ENCODE measurements around the gene KLHL8. TPM values are rescaled to one million over a fixed set of nuclear protein-coding genes. Genes with fewer than 3 reads are reported as not detected.

Gene KLHL8
- total RNA-seq, 4 donors from 2014 or later, result 6.2 to 11.5 (median 8.3) TPM

DNA sequence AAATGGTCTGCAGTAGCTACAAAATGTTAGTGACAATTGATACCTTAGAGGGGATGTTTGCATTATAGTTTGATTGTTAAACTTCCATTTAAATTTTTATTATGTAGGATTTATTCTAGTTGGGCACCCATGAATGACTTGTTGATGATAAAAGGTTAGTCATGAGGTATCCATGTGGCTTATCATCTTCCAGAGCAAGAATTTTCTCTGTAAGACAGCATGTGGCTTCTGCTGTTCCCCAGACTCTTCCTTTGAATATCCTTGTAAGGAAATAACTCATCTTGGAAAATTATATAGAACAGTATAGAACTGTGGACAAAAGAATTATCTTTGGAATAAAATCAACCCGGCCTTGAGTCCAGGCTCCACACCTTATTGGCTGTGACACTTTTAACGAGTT, 40.1 kb upstream of the KLHL8 start:
- no peak overlapping the region for H3K4me3 ChIP-seq (ENCODE audit: low read depth, poor library complexity, severe bottlenecking)
- intact Hi-C loops (cut with DNase I; ENCODE audit: low total_unique reads), result loop anchor here (10.0 kb wide), 1 partner anchor 584 kb away; no protein-coding TSS in a partner anchor
- 94 to 95% methylated on average over 2 of the region's 2 CpGs for WGBS, 2 donors
- DNase-seq (ENCODE audit: low spot score in 2 of 2), result no peak
- TF ChIP-seq POLR2A (IDR thresholded peaks at IDR 0.05), result no peak
- TF ChIP-seq, protein P1, sequence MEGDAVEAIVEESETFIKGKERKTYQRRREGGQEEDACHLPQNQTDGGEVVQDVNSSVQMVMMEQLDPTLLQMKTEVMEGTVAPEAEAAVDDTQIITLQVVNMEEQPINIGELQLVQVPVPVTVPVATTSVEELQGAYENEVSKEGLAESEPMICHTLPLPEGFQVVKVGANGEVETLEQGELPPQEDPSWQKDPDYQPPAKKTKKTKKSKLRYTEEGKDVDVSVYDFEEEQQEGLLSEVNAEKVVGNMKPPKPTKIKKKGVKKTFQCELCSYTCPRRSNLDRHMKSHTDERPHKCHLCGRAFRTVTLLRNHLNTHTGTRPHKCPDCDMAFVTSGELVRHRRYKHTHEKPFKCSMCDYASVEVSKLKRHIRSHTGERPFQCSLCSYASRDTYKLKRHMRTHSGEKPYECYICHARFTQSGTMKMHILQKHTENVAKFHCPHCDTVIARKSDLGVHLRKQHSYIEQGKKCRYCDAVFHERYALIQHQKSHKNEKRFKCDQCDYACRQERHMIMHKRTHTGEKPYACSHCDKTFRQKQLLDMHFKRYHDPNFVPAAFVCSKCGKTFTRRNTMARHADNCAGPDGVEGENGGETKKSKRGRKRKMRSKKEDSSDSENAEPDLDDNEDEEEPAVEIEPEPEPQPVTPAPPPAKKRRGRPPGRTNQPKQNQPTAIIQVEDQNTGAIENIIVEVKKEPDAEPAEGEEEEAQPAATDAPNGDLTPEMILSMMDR (IDR thresholded peaks at IDR 0.05), result no peak

DNA sequence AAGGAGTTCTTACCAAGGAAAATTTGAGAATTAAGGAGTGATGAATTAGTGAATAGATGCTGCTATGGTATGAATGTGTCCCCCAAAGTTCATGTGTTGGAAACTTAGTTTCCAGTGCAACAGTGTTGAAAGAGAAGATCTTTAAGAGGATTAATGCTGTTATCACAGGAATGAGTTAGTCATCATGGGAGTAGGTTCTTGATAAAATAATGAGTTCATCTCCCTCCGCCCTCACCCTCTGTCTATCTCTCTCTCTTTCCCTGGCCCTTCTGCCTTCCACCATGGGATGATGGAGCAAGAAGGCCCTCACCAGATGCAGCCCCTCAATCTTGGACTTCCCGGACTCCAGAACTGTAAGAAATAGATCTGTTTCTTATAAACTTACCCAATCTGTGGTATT, 38.3 kb upstream of the KLHL8 start:
- WGBS, 2 donors, result 86 to 93% methylated on average over 2 of the region's 2 CpGs
- intact Hi-C loops (cut with DNase I; ENCODE audit: low total_unique reads), result no loop called here
- no peak overlapping the region for H3K4me3 ChIP-seq (ENCODE audit: low read depth, poor library complexity, severe bottlenecking)

DNA sequence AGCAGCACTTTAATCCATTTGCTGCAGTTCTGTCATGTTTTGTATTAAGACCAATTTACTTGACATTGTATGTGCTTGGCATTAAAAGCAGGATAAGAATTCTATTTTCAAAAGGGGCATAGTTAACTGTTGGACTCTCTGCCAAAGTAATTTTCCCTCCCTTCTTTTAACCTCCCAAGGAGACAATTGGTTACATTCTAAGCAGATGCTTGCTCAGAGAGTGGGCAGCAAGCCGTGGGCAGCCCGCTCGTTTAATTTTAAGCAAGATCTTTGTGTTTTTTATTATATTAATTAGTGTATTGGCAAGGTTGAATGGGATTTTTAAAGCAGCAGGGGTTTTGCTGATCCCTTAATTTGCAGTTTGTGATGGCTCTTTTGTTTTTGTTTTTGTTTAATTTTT, 37.1 kb upstream of the KLHL8 start:
- intact Hi-C loops (cut with DNase I; ENCODE audit: low total_unique reads), result no loop called here
- WGBS, 2 donors, result 31 to 37% methylated on average over 3 of the region's 3 CpGs
- no peak overlapping the region for H3K4me3 ChIP-seq (ENCODE audit: low read depth, poor library complexity, severe bottlenecking)
- no peak for DNase-seq (ENCODE audit: low spot score in 2 of 2)
- no peak for TF ChIP-seq POLR2A (IDR thresholded peaks at IDR 0.05)
- TF ChIP-seq, protein P1 (IDR thresholded peaks at IDR 0.05), result no peak

More for the DNA sequence above, 38.3 kb upstream of the KLHL8 start:
- DNase-seq (ENCODE audit: low spot score in 2 of 2), result no peak
- TF ChIP-seq, protein P1 (IDR thresholded peaks at IDR 0.05), result no peak
- TF ChIP-seq POLR2A (IDR thresholded peaks at IDR 0.05), result no peak

DNA sequence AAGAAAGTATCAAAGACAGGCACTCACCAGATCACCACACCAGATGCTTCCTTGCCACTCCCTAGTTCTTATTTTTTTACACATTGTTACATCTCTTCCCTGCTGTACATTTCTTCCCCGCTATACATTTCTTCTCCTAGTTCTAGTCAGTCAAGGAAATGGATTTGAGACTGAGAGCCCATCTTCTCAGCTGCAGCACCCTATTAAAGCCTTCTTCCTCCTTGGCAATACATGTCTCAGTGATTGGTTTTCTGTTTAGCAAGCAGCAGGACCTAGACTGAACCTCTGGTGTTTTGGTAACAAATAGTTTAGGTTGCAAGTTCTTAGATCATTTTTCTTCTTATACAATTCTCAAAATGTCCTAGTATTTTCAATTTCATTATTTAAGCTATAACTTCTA, 35.3 kb upstream of the KLHL8 start:
- WGBS, 2 donors, result 89 to 97% methylated on average over 1 of the region's 1 CpG
- intact Hi-C loops (cut with DNase I; ENCODE audit: low total_unique reads), result no loop called here

DNA sequence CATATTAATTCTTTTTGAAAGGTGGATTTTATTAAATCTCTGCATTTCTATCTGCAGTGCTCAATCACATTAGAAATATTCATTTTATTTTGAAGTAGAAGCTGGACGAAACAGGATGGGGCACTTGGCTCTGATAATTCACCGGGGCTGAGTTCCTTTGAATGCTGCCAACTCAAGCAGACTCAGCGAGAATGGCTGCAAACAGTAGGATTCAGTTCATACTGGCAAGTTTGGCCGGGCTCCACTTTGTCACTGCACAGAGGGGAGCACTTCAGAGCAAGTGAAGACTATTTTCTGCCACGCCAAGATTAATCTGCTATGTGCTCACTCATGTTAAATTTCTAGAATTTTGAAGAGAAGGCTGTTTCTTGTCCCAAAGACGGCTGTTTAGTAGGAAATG, 30.7 kb upstream of the KLHL8 start:
- H3K4me3 ChIP-seq (ENCODE audit: low read depth, poor library complexity, severe bottlenecking), result no peak overlapping the region
- 24 to 35% methylated on average over 6 of the region's 6 CpGs for WGBS, 2 donors
- no peak for DNase-seq (ENCODE audit: low spot score in 2 of 2)
- no peak for TF ChIP-seq POLR2A (IDR thresholded peaks at IDR 0.05)
- TF ChIP-seq, protein P1 (IDR thresholded peaks at IDR 0.05), result no peak
- intact Hi-C loops (cut with DNase I; ENCODE audit: low total_unique reads), result no loop called here

More for the DNA sequence above, 35.3 kb upstream of the KLHL8 start:
- DNase-seq (ENCODE audit: low spot score in 2 of 2), result no peak
- no peak overlapping the region for H3K4me3 ChIP-seq (ENCODE audit: low read depth, poor library complexity, severe bottlenecking)
- TF ChIP-seq POLR2A (IDR thresholded peaks at IDR 0.05), result no peak
- TF ChIP-seq, protein P1 (IDR thresholded peaks at IDR 0.05), result no peak

DNA sequence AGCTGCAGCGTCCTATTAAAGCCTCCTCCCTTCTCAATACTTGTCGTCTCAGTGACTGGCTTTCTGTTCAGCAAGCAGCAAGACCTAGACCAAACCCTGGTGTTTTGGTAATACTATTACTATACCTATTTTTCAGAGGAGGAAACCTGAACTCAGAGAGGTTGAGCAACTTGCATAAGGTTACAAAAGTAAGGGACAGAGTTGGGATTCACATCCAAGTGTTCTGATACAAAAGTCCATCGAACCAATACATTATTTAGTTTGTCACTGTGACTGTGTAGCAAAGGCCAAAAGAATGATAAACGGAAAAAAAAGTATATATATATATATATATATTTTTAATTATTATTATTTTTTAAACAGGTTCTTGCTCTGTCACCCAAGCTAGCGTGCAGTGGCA, 29.9 kb upstream of the KLHL8 start:
- DNase-seq (ENCODE audit: low spot score in 2 of 2), result no peak
- WGBS, 2 donors, result 91 to 94% methylated on average over 5 of the region's 5 CpGs
- no peak for TF ChIP-seq POLR2A (IDR thresholded peaks at IDR 0.05)
- TF ChIP-seq, protein P1 (IDR thresholded peaks at IDR 0.05), result no peak
- H3K4me3 ChIP-seq (ENCODE audit: low read depth, poor library complexity, severe bottlenecking), result no peak overlapping the region
- intact Hi-C loops (cut with DNase I; ENCODE audit: low total_unique reads), result no loop called here
